GM12892 (cell line): ENCODE results near the gene MACROD2.
"Not testable (repeated sequence)": the region's sequence is repeated elsewhere in the genome, so short reads cannot be mapped to it uniquely, and the experiment has no call there.

Source experiments
- DNase-seq: peaks from one replicate; pipeline ENCODE4 v3.0.0; 2011; ENCODE audit not compliant: insufficient read length
- FAIRE-seq: peaks from 2 replicates; lab custom pipeline; 2011; peaks lifted over from hg19 to GRCh38; lab: Jason Lieb, UNC
- POLR2A ChIP-seq: IDR thresholded peaks from 2 replicates; pipeline ENCODE4 v1.6.1; 2011; ENCODE audit warnings: low read depth, low read length, control low read depth
- POLR2AphosphoS5 ChIP-seq: IDR thresholded peaks from 2 replicates; pipeline ENCODE4 v1.6.1; 2011; ENCODE audit warnings: low read depth, low read length, control low read depth
- TAF1 ChIP-seq: IDR thresholded peaks from 2 replicates; pipeline ENCODE4 v1.6.1; 2011; ENCODE audit warnings: low read depth, mild to moderate bottlenecking, control low read depth, low read length, borderline replicate concordance

The MACROD2 gene

DNA sequence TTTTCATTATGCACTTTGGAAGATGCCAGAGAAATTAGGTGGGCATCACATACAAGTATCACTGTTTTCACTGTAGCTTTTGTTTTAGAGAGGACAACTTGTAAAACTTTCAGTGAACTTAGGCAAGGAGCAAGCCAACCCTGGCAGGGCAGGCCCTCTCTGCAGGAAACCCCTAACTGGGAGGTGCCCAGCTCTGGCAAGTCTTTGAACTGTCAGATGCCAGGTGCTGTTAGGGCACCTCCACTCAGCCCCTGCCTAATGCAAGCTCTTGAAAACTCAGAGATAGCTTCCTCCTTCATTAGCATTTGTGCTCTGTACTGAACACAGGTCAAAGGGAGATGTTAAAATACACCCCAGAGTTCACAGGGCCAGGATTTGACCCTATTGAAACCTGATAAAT, 1116.3 kb downstream of the MACROD2 start:
- no peak for FAIRE-seq
- TF ChIP-seq POLR2AphosphoS5 (no peak), POLR2A (no peak), TAF1 (no peak)
- DNase-seq, result no peak

GRCh38 chr20:15113144-15113773, 1117.9 kb downstream of the MACROD2 start:
- no peak for TF ChIP-seq TAF1
- TF ChIP-seq POLR2A, result no peak
- TF ChIP-seq POLR2AphosphoS5, result no peak
- FAIRE-seq, result no peak
- DNase-seq, result no peak

GRCh38 chr20:15119852-15120487, 1124.7 kb downstream of the MACROD2 start:
- DNase-seq (no peak), FAIRE-seq (no peak)
- TF ChIP-seq TAF1 (no peak), POLR2A (no peak), POLR2AphosphoS5 (no peak)

- no peak for TF ChIP-seq TAF1
- no peak for TF ChIP-seq POLR2AphosphoS5
- no peak for TF ChIP-seq POLR2A
- FAIRE-seq (no peak), DNase-seq (no peak)
Observed at GRCh38 chr20:15122613-15123012, 1127.3 kb downstream of the MACROD2 start.

- DNase-seq, result no peak
- FAIRE-seq, result no peak
- no peak for TF ChIP-seq POLR2AphosphoS5
- TF ChIP-seq TAF1, result no peak
- no peak for TF ChIP-seq POLR2A
Observed at GRCh38 chr20:15131176-15131575, 1135.9 kb downstream of the MACROD2 start.

DNA sequence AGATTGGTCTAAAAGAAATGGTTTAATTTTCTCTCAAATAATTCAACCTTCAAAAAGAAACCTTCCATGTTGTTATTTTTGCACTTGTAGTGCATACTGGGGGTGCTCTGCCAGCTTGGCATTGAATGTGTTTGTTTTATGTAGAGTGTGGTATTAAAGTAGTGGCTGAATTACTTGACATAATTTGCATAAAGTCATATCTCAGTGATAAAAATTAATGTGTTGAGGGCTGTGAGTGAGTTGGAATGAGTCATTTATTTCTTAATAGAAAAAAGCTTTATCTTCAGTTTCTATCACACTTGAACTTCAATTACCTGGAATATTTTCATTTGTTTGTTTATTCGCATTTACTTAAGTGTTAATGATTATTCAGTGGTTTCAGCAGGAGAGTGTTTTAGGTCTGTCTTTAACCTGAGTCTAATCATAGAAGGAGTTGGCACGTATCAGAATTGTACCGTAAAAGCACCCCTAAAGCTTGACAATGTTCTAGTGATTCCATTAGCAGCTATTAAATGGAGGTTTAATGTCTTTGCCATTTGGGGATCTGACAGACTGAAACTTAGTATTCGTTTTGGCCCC, 1143.3 kb downstream of the MACROD2 start:
- DNase-seq (no peak), FAIRE-seq (no peak)
- no peak for TF ChIP-seq TAF1
- TF ChIP-seq POLR2A, result no peak
- no peak for TF ChIP-seq POLR2AphosphoS5

GRCh38 chr20:15139522-15139921, 1144.2 kb downstream of the MACROD2 start:
- DNase-seq, result no peak
- TF ChIP-seq POLR2AphosphoS5, result no peak
- TF ChIP-seq TAF1, result no peak
- no peak for TF ChIP-seq POLR2A
- no peak for FAIRE-seq

GRCh38 chr20:15140286-15140685, 1145.0 kb downstream of the MACROD2 start:
- no peak for TF ChIP-seq TAF1
- TF ChIP-seq POLR2A, result no peak
- no peak for TF ChIP-seq POLR2AphosphoS5
- no peak for FAIRE-seq
- no peak for DNase-seq

GRCh38 chr20:15140940-15141339, 1145.6 kb downstream of the MACROD2 start:
- not testable (repeated sequence) for DNase-seq
- FAIRE-seq, result peak; percentile 48

- FAIRE-seq (no peak), DNase-seq (no peak)
- no peak for TF ChIP-seq TAF1
- no peak for TF ChIP-seq POLR2A
- TF ChIP-seq POLR2AphosphoS5, result no peak
Observed at GRCh38 chr20:15141861-15142260, 1146.5 kb downstream of the MACROD2 start.

GRCh38 chr20:15143478-15143877, 1148.2 kb downstream of the MACROD2 start:
- no peak for TF ChIP-seq POLR2AphosphoS5
- TF ChIP-seq POLR2A, result no peak
- TF ChIP-seq TAF1, result no peak
- FAIRE-seq (no peak), DNase-seq (no peak)

GRCh38 chr20:15144916-15145315, 1149.6 kb downstream of the MACROD2 start:
- DNase-seq, result no peak
- FAIRE-seq, result no peak
- TF ChIP-seq POLR2AphosphoS5, result no peak
- no peak for TF ChIP-seq TAF1
- TF ChIP-seq POLR2A, result no peak

GRCh38 chr20:15146948-15147347, 1151.6 kb downstream of the MACROD2 start:
- TF ChIP-seq POLR2A (no peak), POLR2AphosphoS5 (no peak), TAF1 (no peak)
- no peak for FAIRE-seq
- DNase-seq, result no peak

- DNase-seq (no peak), FAIRE-seq (no peak)
- TF ChIP-seq POLR2A, result no peak
- TF ChIP-seq POLR2AphosphoS5, result no peak
- no peak for TF ChIP-seq TAF1
Observed at GRCh38 chr20:15154070-15154469, 1158.8 kb downstream of the MACROD2 start.
